ENCODE results near the gene ASF1B. TPM values are rescaled to one million over a fixed set of nuclear protein-coding genes. Genes with fewer than 3 reads are reported as not detected.

ASF1B gene
- total and polyA plus RNA-seq, 12 donors = 0.17 to 5.6 (median 0.63) TPM

DNA sequence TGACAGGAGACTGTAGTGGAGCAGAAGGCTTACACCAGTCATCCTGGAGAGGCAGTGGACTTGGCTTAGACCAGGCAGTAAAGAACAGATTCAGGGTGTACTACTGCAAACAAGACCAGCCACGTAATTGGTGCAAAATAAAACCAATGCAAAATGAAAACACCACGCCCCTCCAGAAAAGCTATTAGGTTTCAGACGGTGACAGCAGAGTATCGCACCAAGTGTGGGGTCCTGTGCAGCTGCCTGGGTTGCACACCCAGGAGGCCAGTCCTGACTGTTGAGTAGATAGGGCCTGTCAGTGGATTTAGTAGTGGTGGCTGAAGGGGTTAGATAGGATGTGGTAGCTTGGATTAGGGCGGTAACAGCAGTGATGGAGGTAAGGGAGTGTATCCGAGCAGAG, 13.5 kb downstream of the ASF1B start:
- Histone ChIP-seq H3K4me3 (no peak overlapping the region), H3K4me1 (peaks cover 8 to 38% (median 28%) of the 10 kb centered on the region in 9 donors), H3K27ac (no peak overlapping the region), H3K36me3 (no peaks in the 10 kb centered on the region), H3K9me3 (no peaks in the 10 kb centered on the region), H3K27me3 (no peaks in the 10 kb centered on the region)
- 96% methylated on average over 6 of the region's 6 CpGs for WGBS, 2 donors
- no peak for ATAC-seq
- DNase-seq = no peak
- intact Hi-C loops (cut with DNase I) = no loop called here
- TF ChIP-seq, protein P1, sequence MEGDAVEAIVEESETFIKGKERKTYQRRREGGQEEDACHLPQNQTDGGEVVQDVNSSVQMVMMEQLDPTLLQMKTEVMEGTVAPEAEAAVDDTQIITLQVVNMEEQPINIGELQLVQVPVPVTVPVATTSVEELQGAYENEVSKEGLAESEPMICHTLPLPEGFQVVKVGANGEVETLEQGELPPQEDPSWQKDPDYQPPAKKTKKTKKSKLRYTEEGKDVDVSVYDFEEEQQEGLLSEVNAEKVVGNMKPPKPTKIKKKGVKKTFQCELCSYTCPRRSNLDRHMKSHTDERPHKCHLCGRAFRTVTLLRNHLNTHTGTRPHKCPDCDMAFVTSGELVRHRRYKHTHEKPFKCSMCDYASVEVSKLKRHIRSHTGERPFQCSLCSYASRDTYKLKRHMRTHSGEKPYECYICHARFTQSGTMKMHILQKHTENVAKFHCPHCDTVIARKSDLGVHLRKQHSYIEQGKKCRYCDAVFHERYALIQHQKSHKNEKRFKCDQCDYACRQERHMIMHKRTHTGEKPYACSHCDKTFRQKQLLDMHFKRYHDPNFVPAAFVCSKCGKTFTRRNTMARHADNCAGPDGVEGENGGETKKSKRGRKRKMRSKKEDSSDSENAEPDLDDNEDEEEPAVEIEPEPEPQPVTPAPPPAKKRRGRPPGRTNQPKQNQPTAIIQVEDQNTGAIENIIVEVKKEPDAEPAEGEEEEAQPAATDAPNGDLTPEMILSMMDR (IDR thresholded peaks at IDR 0.05) = no peak

DNA sequence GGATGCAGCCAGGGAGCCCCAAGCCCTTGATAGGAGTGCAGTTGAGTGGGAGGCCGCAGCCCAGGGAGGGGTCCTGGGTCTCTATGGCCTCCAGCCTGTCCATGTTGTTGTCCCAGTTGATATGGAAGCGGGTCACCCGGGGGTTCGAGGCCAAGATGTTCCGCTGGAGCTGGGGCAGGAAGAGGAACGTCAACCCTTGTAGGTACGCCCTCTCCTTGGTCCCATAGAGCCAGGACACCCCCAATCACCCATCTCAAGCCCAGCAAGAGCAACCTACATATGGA, 15.9 kb downstream of the ASF1B start:
- no peaks in the 10 kb centered on the region for H3K36me3 ChIP-seq
- 96 to 97% methylated on average over 7 of the region's 7 CpGs for WGBS, 2 donors
- H3K9me3 ChIP-seq = no peaks in the 10 kb centered on the region
- ATAC-seq = no peak
- no peak overlapping the region for H3K4me3 ChIP-seq
- H3K27ac ChIP-seq = peak overlapping the region in 9 of 10 donors; percentile 96 to 100 (median 99)
- TF ChIP-seq, protein P1 (IDR thresholded peaks at IDR 0.05) = no peak
- H3K27me3 ChIP-seq = no peaks in the 10 kb centered on the region
- intact Hi-C loops (cut with DNase I) = no loop called here
- peaks cover 20 to 39% (median 34%) of the 10 kb centered on the region in 9 donors for H3K4me1 ChIP-seq
- DNase-seq = no peak

DNA sequence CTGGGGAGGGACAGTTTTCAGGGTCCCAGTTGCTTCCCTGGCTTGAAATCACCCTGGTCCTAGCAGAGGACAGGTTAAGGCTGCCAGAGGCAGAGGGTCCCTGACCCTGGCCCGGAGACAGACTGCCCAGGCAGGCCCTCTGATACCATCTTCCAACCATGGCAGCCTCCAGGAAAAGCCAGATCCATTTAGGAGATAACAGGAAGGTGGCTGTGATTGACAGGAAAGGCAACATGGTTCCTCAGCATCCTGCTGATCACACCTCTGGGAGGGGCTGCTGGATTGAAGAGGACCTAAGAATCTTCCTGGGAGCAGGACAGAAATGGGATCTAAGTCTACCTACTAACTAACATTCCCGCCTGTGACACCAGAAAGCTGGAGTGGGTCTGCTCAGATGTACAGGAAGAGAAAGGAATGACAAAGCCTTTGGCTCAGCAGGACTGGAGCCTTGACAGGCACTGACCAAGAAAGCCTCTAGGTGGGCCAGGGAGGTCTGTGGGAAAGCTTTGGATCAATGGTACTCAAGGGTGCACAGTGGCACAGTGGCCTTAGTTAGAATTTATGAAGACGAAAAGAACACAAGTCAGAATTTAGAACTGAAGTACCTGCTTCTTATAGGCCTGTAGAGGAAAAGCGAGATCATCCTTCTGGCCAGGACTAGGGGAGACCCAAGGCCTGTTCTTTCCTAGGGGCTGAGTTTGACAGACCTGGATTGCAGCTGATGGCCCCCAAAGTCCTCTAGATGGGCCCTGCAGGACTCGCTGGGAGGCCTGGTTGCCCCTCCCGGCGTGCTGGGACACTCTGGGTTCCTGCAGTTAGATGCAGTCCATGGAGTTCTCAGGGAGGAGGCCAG, 16.5 kb downstream of the ASF1B start:
- Histone ChIP-seq H3K9me3 (no peaks in the 10 kb centered on the region), H3K27ac (peak overlapping the region; percentile 86 to 100 (median 99)), H3K27me3 (no peaks in the 10 kb centered on the region), H3K4me3 (peak overlapping the region in 4 of 10 donors; percentile 59 to 74 (median 63)), H3K4me1 (peaks cover 22 to 45% (median 40%) of the 10 kb centered on the region in 9 donors), H3K36me3 (no peaks in the 10 kb centered on the region)
- ATAC-seq = no peak
- intact Hi-C loops (cut with DNase I) = loop anchor here in 8 of 10 donors (5.0 kb wide), 2 partner anchors 38 to 43 kb away; no protein-coding TSS in a partner anchor
- no peak for DNase-seq
- WGBS, 2 donors = 92 to 93% methylated on average over 7 of the region's 7 CpGs
- TF ChIP-seq, protein P1 (IDR thresholded peaks at IDR 0.05) = no peak

DNA sequence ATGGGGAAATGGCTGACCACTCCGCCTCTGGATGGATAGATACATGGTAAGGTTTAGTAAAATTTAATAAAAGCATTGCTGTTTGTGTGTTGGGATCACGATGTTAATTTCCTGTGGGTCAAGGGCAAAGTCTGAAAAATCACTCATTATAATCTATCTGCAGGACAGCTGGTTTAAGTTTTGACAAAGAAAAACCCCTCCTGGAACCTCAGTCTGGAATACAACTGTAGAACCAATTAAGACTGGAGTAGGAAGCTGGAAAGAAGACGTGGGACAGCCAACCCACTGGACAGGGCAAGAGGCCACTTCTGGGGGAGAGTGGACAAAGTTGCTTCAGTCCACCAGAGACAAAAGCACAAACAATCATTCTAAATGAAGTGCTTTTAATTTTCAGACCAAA, 17.2 kb downstream of the ASF1B start:
- H3K36me3 ChIP-seq = no peaks in the 10 kb centered on the region
- intact Hi-C loops (cut with DNase I) = loop anchor here in 8 of 10 donors (5.0 kb wide), 2 partner anchors 37 to 42 kb away; no protein-coding TSS in a partner anchor
- TF ChIP-seq, protein P1 (IDR thresholded peaks at IDR 0.05) = no peak
- no peaks in the 10 kb centered on the region for H3K9me3 ChIP-seq
- H3K27ac ChIP-seq = peak overlapping the region; percentile 86 to 100 (median 99)
- H3K27me3 ChIP-seq = no peaks in the 10 kb centered on the region
- no peak for ATAC-seq
- peaks cover 26 to 52% (median 47%) of the 10 kb centered on the region in 9 donors for H3K4me1 ChIP-seq
- H3K4me3 ChIP-seq = peak overlapping the region in 8 of 10 donors; percentile 36 to 95 (median 62)
- WGBS, 2 donors = 29 to 42% methylated on average over 3 of the region's 3 CpGs
- DNase-seq = no peak

Data from heart right ventricle (tissue), 16 donors.